KOPT-K1 (cell line): ENCODE results near the gene CCN5.

Experiments
- H3K27ac ChIP-seq: fragments of 200-600 bp; sonication (generic); 2 replicates; pipeline ENCODE4 v1.5.1; 2016; ENCODE audit warnings: antibody characterized with exemption, mild to moderate bottlenecking, low read depth, low read length; ENCODE audit not compliant: poor library complexity, severe bottlenecking
- H3K36me3 ChIP-seq: fragments of 200-600 bp; sonication (generic); 2 replicates; pipeline ENCODE4 v1.5.1; 2017; ENCODE audit warnings: antibody characterized with exemption, mild to moderate bottlenecking, low read length, moderate library complexity; ENCODE audit not compliant: insufficient read depth
- H3K9me3 ChIP-seq: fragments of 200-600 bp; sonication (generic); 2 replicates; pipeline ENCODE4 v1.5.1; 2017; ENCODE audit warnings: antibody characterized with exemption, low read length, mild to moderate bottlenecking; ENCODE audit not compliant: insufficient read depth, poor library complexity, severe bottlenecking

CCN5 gene

DNA sequence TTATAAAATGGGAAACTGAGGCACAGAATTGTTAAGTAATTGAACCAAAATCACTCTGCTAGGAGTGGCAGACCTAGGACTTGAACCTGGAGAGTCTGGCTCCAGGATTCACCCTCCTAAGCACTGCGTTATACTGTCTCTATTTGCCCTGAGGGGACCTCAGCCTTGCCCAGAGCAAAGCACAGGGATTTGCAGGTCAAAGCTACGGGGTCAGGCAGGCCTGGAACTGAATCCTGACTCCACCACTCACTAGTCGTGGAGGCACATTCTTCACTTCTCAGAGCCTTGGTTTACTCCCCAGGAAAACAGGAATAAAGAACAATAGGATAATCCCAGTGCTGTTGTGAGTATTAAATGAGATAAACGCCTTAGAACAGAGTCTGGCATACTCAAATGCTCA, 49.9 kb downstream of the CCN5 start:
- Histone ChIP-seq H3K36me3 (no peaks in the 10 kb centered on the region), H3K27ac (no peak overlapping the region), H3K9me3 (no peaks in the 10 kb centered on the region)

GRCh38 chr20:44765701-44766347, 50.7 kb downstream of the CCN5 start:
- Histone ChIP-seq H3K36me3 (no peaks in the 10 kb centered on the region), H3K9me3 (no peaks in the 10 kb centered on the region), H3K27ac (no peak overlapping the region)

DNA sequence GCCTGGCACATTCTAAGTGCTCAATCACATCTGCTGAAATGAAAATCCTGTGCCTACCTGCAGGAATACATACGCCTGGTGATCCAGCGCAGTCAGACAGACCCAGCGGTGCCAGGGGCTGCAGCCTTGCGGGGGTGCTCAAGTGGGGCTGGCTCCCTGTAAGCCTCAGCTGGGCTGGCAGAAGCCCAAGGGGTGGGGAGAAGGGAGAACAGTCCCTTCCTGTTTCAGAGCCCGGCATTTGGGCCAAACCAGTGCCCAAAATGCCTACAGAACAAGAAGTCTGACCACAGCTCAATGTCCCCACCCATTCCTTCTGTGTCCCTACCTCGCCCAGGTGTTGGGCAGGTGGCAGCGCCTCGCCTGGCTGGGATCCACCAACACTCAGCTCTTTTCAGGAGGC, 53.1 kb downstream of the CCN5 start:
- no peak overlapping the region for H3K27ac ChIP-seq
- H3K36me3 ChIP-seq: no peaks in the 10 kb centered on the region
- H3K9me3 ChIP-seq: no peaks in the 10 kb centered on the region

DNA sequence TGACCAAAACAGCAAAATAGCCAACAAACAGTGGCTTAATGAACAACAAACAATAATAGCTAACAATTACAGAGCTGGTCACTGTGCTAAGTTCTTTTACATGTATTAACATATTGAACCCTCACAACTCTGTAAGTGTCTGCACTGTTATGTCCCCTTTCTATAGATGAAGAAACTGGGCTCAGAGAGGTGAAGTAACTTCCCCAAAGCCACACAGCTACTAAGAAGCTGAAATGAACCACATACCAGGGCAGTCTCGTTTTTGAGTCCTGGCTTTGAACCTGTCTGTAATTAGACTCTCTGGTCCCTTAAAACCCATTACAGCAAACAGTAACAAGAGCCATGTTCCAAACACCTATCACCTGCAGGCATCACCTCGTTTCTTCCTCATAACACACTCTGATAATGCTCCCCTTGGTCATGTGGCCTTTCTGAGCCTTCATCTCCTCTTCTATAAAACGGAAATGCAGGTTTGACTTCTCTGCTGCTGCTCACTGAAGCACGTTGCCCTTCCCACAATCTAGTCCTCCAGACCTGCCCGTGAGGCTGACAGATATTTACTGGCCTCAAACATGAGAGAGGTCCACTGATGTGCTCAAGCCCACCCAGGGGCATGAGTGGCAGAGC, 53.8 kb downstream of the CCN5 start:
- Histone ChIP-seq H3K36me3 (no peaks in the 10 kb centered on the region), H3K27ac (no peak overlapping the region), H3K9me3 (no peaks in the 10 kb centered on the region)

DNA sequence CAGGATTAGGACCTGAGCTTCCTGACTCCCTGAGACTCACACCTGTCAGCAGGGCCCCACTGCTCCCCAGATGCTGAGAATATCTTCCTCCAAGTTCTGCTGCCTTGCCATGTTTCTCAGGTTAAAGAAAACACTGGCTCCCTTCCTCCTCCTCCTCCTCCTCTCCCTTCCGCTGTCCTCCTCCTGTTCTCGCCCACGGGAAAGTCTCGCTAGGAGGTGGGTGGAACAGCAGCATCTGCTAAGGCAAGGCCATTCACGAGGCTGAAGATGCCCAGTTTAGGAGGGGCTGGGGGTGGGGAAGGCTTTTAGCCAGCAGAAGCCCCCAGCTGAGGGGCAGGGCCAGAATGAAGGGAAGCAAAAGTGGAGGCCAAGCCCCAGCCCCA, 54.3 kb downstream of the CCN5 start:
- Histone ChIP-seq H3K9me3 (no peaks in the 10 kb centered on the region), H3K36me3 (no peaks in the 10 kb centered on the region), H3K27ac (no peak overlapping the region)

DNA sequence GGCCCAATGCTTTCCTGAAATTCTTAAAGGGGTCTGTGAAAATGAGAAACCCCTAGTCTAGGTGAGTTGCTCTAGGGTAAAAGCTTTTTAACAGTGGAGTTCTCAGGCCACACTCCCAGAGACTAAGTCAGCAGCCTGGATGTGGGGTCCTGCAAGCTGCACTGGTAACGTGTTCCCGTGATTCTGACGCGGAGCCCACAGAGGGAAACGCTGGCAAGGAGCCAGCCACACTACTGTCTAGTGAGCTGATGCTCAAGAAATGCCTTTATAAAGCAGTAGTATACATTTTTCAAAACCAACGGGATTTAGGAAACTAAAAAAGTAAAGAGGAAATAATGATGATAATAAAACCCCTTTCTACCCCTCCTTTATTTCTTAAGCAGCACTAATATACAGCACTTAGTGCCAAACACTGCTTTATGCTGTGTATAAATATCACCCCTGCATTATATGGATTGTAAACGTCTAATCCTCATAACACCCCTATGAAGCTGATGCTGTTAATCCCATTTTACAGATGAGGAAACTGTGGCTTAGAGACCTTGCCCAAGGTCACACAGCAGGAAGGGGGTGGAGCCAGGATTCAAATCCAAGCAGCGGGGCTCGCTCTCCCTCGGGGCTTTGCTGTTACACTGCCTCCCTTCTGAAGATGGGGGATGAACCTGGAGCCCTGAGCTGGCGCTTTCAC, 55.5 kb downstream of the CCN5 start:
- no peak overlapping the region for H3K27ac ChIP-seq
- H3K36me3 ChIP-seq: no peaks in the 10 kb centered on the region
- H3K9me3 ChIP-seq: no peaks in the 10 kb centered on the region

DNA sequence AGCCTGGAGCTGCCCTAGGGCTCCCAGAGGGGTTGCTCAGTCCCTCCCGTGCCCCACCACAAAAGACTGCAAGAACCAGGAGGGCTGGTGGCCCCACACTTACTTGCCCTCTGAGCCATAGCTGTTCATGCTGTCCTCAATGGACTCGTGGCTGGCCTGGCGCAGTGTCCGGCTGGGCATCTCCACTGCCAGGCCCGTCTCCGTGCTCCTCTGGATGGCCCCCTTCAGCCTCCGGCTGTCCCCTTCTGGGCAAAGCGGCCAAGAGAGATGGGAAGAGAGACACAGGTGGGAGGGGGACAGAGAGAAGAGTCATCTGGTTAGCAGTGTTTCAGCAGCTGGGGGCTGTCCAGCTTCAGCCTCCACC, 56.0 kb downstream of the CCN5 start:
- Histone ChIP-seq H3K36me3 (no peaks in the 10 kb centered on the region), H3K9me3 (no peaks in the 10 kb centered on the region), H3K27ac (no peak overlapping the region)

GRCh38 chr20:44772636-44773035, 57.5 kb downstream of the CCN5 start:
- Histone ChIP-seq H3K9me3 (no peaks in the 10 kb centered on the region), H3K27ac (no peak overlapping the region), H3K36me3 (no peaks in the 10 kb centered on the region)

- H3K9me3 ChIP-seq: no peaks in the 10 kb centered on the region
- no peaks in the 10 kb centered on the region for H3K36me3 ChIP-seq
- no peak overlapping the region for H3K27ac ChIP-seq
These were observed 58.1 kb downstream of the CCN5 start for GRCh38 chr20:44773070-44773829.

DNA sequence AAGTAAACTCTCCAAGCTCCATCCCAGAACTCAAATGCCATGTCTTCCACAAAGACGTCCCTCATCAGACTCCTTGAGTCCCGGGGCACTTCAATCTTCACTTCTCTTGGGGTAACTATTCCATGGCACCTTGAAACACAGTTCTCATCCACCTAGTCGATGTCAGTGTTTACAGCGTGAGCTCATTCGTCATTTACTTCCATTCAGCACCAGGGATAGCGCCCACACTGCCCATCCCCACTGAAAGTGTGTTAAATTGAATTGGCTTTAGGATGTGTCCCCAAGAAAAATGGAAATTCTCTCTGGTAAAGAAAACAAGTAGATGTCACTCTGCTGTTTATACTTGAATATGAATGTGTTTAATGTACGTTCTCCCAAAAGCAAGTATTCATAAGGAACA, 61.8 kb downstream of the CCN5 start:
- Histone ChIP-seq H3K27ac (no peak overlapping the region), H3K36me3 (no peaks in the 10 kb centered on the region), H3K9me3 (no peaks in the 10 kb centered on the region)
